K562 (cell line): ENCODE measurements around the gene FEN1.

Experiments used
- RAD21 ChIP-seq, 2 experiments: fragments of 250-450 bp in 1 of 2; fragments of 450-650 bp in 1 of 2; sonication (Bioruptor Pico) in 1 of 2; formaldehyde crosslinking in 1 of 2; IDR thresholded peaks in 1 of 2; conservative IDR thresholded peaks in 1 of 2; 2 replicates each; pipeline versions ENCODE4 v1.4.0 to v1.8.0; 2020 to 2022; ENCODE audit warnings: mild to moderate bottlenecking in 2 of 2, moderate library complexity in 1 of 2
- SIN3A ChIP-seq, 2 experiments: fragments of 150-350 bp in 1 of 2; IDR thresholded peaks; 2 replicates each; pipeline ENCODE4 v1.6.1; 2011 to 2016; ENCODE audit warnings: borderline replicate concordance in 2 of 2, low read depth in 2 of 2, low read length in 2 of 2, mild to moderate bottlenecking in 2 of 2, moderate library complexity in 2 of 2; ENCODE audit not compliant: control insufficient read depth in 1 of 2

DNA sequence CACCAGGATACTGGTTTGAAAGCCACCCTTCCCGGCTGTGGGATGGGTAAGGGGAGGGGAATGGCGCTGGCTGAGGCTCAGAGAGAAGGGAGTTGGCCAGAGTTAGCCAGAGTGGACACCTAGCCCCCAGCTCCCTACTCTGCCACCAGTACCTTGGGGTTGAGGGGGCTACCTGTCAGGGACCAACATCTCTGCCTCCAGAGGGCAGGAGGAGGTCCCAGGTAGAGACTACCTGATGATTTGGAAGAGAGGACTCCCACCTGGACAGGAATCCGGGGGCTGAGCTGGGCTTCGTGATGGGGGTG, 36.6 kb upstream of the FEN1 start:
- TF ChIP-seq RAD21 (CRISPR knock-in tag; conservative IDR thresholded peaks at IDR 0.05 in 1 of 2, IDR thresholded peaks at IDR 0.05 in 1 of 2) (no peak), SIN3A (IDR thresholded peaks at IDR 0.05; ENCODE audit: borderline replicate concordance in 2 of 2, control insufficient read depth in 1 of 2, low read depth in 2 of 2, low read length in 2 of 2) (no peak)
